Muscle layer of duodenum (tissue), 2 donors: ENCODE data around the gene GNG12.

ENCODE experiments used
- H3K27ac ChIP-seq: one replicate; pipeline ENCODE4 v1.7.0; 2013; ENCODE audit warnings: mild to moderate bottlenecking, low read length
- H3K27me3 ChIP-seq: one replicate; pipeline ENCODE4 v1.7.0; 2013; ENCODE audit warnings: low read depth, mild to moderate bottlenecking, control low read depth, low read length
- H3K36me3 ChIP-seq, 2 donors: one replicate each; pipeline ENCODE4 v1.7.0; 2013; ENCODE audit warnings: low read length in 2 of 2, control low read depth in 1 of 2, mild to moderate bottlenecking in 1 of 2; ENCODE audit not compliant: insufficient read depth in 2 of 2, control insufficient read depth in 1 of 2
- H3K4me1 ChIP-seq, 2 donors: one replicate each; pipeline ENCODE4 v1.7.0; 2013; ENCODE audit warnings: low read length in 2 of 2, mild to moderate bottlenecking in 2 of 2, control low read depth in 1 of 2, moderate library complexity in 1 of 2; ENCODE audit not compliant: insufficient read depth in 2 of 2, control insufficient read depth in 1 of 2
- H3K4me3 ChIP-seq, 2 donors: one replicate each; pipeline ENCODE4 v1.7.0; 2013; ENCODE audit warnings: low read length in 2 of 2, low read depth in 1 of 2, mild to moderate bottlenecking in 1 of 2
- H3K9me3 ChIP-seq, 2 donors: one replicate each; pipeline ENCODE4 v1.7.0; 2013; ENCODE audit warnings: low read length in 2 of 2, control low read depth in 1 of 2, mild to moderate bottlenecking in 1 of 2; ENCODE audit not compliant: control insufficient read depth in 1 of 2
- donor health status: healthy.

GNG12 gene

GRCh38 chr1:67780637-67781036 is 52.6 kb downstream of the GNG12 start:
- H3K36me3 ChIP-seq: peaks cover 9 to 10% of the 10 kb centered on the region in 2 donors
- no peak overlapping the region for H3K27ac ChIP-seq
- H3K9me3 ChIP-seq: no peaks in the 10 kb centered on the region
- peaks cover 0 to 28% of the 10 kb centered on the region in 2 donors for H3K4me1 ChIP-seq
- no peak overlapping the region for H3K4me3 ChIP-seq
- no peaks in the 10 kb centered on the region for H3K27me3 ChIP-seq

- H3K9me3 ChIP-seq: no peaks in the 10 kb centered on the region
- peak overlapping the region; percentile 17 for H3K27ac ChIP-seq
- H3K4me1 ChIP-seq: peaks cover 0 to 20% of the 10 kb centered on the region in 2 donors
- H3K27me3 ChIP-seq: no peaks in the 10 kb centered on the region
- H3K4me3 ChIP-seq: no peak overlapping the region
- peaks cover 13 to 16% of the 10 kb centered on the region in 2 donors for H3K36me3 ChIP-seq
Measured at GRCh38 chr1:67777440-67777839, 55.8 kb downstream of the GNG12 start.

GRCh38 chr1:67777016-67777415 is 56.3 kb downstream of the GNG12 start:
- H3K4me1 ChIP-seq: peaks cover 0 to 20% of the 10 kb centered on the region in 2 donors
- H3K36me3 ChIP-seq: peaks cover 13 to 16% of the 10 kb centered on the region in 2 donors
- H3K27ac ChIP-seq: peak overlapping the region; percentile 17
- no peaks in the 10 kb centered on the region for H3K27me3 ChIP-seq
- no peaks in the 10 kb centered on the region for H3K9me3 ChIP-seq
- H3K4me3 ChIP-seq: no peak overlapping the region

GRCh38 chr1:67773462-67773861 is 59.8 kb downstream of the GNG12 start:
- no peak overlapping the region for H3K27ac ChIP-seq
- no peaks in the 10 kb centered on the region for H3K27me3 ChIP-seq
- H3K36me3 ChIP-seq: peaks cover 13 to 16% of the 10 kb centered on the region in 2 donors
- no peaks in the 10 kb centered on the region for H3K9me3 ChIP-seq
- H3K4me1 ChIP-seq: peaks cover 0 to 14% of the 10 kb centered on the region in 2 donors
- no peak overlapping the region for H3K4me3 ChIP-seq

- H3K36me3 ChIP-seq: peaks cover 13 to 14% of the 10 kb centered on the region in 2 donors
- H3K27me3 ChIP-seq: no peaks in the 10 kb centered on the region
- no peak overlapping the region for H3K27ac ChIP-seq
Measured at GRCh38 chr1:67771749-67772148, 61.5 kb downstream of the GNG12 start.

GRCh38 chr1:67771152-67771551 is 62.1 kb downstream of the GNG12 start:
- Histone ChIP-seq H3K27ac (no peak overlapping the region), H3K4me1 (peaks cover 4 to 7% of the 10 kb centered on the region in 2 donors), H3K4me3 (no peak overlapping the region), H3K36me3 (peaks cover 8 to 9% of the 10 kb centered on the region in 2 donors), H3K9me3 (no peaks in the 10 kb centered on the region), H3K27me3 (no peaks in the 10 kb centered on the region)

More at GRCh38 chr1:67771749-67772148, 61.5 kb downstream of the GNG12 start:
- Histone ChIP-seq H3K9me3 (no peaks in the 10 kb centered on the region), H3K4me3 (no peak overlapping the region), H3K4me1 (peaks cover 2 to 11% of the 10 kb centered on the region in 2 donors)

- no peaks in the 10 kb centered on the region for H3K27me3 ChIP-seq
- H3K4me1 ChIP-seq: peaks cover 4 to 7% of the 10 kb centered on the region in 2 donors
- H3K27ac ChIP-seq: no peak overlapping the region
- H3K36me3 ChIP-seq: peaks cover 0 to 6% of the 10 kb centered on the region in 2 donors
- H3K4me3 ChIP-seq: no peak overlapping the region
- no peaks in the 10 kb centered on the region for H3K9me3 ChIP-seq
Measured at GRCh38 chr1:67769633-67770256, 63.5 kb downstream of the GNG12 start.

GRCh38 chr1:67768480-67768879 is 64.8 kb downstream of the GNG12 start:
- H3K27me3 ChIP-seq: no peaks in the 10 kb centered on the region
- H3K4me1 ChIP-seq: peaks cover 4 to 15% of the 10 kb centered on the region in 2 donors
- H3K9me3 ChIP-seq: no peaks in the 10 kb centered on the region

GRCh38 chr1:67767103-67767782 is 66.0 kb downstream of the GNG12 start:
- Histone ChIP-seq H3K36me3 (no peaks in the 10 kb centered on the region), H3K9me3 (no peaks in the 10 kb centered on the region), H3K4me3 (no peak overlapping the region), H3K4me1 (peaks cover 4 to 15% of the 10 kb centered on the region in 2 donors), H3K27me3 (no peaks in the 10 kb centered on the region), H3K27ac (no peak overlapping the region)

More at GRCh38 chr1:67768480-67768879, 64.8 kb downstream of the GNG12 start:
- Histone ChIP-seq H3K27ac (no peak overlapping the region), H3K36me3 (peaks cover 0 to 1% of the 10 kb centered on the region in 2 donors), H3K4me3 (no peak overlapping the region)

GRCh38 chr1:67766141-67766978 is 66.9 kb downstream of the GNG12 start:
- H3K4me3 ChIP-seq: peak overlapping the region; percentile 20 to 47
- no peaks in the 10 kb centered on the region for H3K36me3 ChIP-seq
- peaks cover 4 to 15% of the 10 kb centered on the region in 2 donors for H3K4me1 ChIP-seq
- no peaks in the 10 kb centered on the region for H3K9me3 ChIP-seq
- peak overlapping the region; percentile 47 for H3K27ac ChIP-seq
- no peaks in the 10 kb centered on the region for H3K27me3 ChIP-seq

- H3K27me3 ChIP-seq: no peaks in the 10 kb centered on the region
- H3K4me3 ChIP-seq: no peak overlapping the region
- H3K36me3 ChIP-seq: no peaks in the 10 kb centered on the region
- H3K27ac ChIP-seq: no peak overlapping the region
- no peaks in the 10 kb centered on the region for H3K9me3 ChIP-seq
- peaks cover 8 to 22% of the 10 kb centered on the region in 2 donors for H3K4me1 ChIP-seq
Measured at GRCh38 chr1:67764633-67765032, 68.6 kb downstream of the GNG12 start.
